ENCODE results near the gene NRXN3.
A peak's percentile ranks its signal among the peaks of the same experiment; 100 is the strongest.

NRXN3 gene

DNA sequence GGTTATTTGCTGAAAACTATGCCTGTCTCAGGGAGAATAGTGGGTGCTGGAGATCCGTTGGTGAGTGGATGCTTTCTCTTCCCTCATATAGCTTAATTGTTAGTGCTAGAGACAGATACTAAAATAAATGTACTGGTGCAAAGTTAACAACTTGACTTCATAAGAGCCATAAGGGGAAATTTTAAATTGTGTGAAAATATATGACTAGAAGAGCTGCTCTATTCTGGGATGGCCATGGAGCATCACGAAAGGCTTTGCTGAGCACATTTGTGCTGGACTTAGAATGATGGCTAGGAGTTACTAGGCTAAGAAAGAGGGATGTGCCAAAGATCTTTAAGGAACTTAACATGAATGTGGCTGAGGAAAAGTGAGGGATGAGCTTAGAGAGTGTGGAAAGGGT, 668.8 kb downstream of the NRXN3 start:
- Mint-ChIP-seq H3K27me3 (peaks cover 4% of the 10 kb centered on the region), H3K9me3 (no peaks in the 10 kb centered on the region), H3K27ac (no peak overlapping the region), H3K36me3 (no peaks in the 10 kb centered on the region), H3K4me3 (no peak overlapping the region), H3K4me1 (no peaks in the 10 kb centered on the region)
- CTCF ChIA-PET, result no interaction called here
- DNase-seq, result no peak

GRCh38 chr14:78840898-78841297, 670.7 kb downstream of the NRXN3 start:
- Mint-ChIP-seq H3K4me1 (no peaks in the 10 kb centered on the region), H3K36me3 (no peaks in the 10 kb centered on the region), H3K27me3 (no peaks in the 10 kb centered on the region), H3K27ac (no peak overlapping the region), H3K4me3 (no peak overlapping the region), H3K9me3 (no peaks in the 10 kb centered on the region)
- CTCF ChIA-PET, result no interaction called here
- no peak for DNase-seq

- CTCF ChIA-PET, result no interaction called here
- H3K9me3 Mint-ChIP-seq, result no peaks in the 10 kb centered on the region
- H3K4me3 Mint-ChIP-seq, result no peak overlapping the region
- no peaks in the 10 kb centered on the region for H3K27me3 Mint-ChIP-seq
- no peak overlapping the region for H3K27ac Mint-ChIP-seq
- no peaks in the 10 kb centered on the region for H3K36me3 Mint-ChIP-seq
- no peaks in the 10 kb centered on the region for H3K4me1 Mint-ChIP-seq
- no peak for DNase-seq
These were observed 677.6 kb downstream of the NRXN3 start for GRCh38 chr14:78847801-78848200.

DNA sequence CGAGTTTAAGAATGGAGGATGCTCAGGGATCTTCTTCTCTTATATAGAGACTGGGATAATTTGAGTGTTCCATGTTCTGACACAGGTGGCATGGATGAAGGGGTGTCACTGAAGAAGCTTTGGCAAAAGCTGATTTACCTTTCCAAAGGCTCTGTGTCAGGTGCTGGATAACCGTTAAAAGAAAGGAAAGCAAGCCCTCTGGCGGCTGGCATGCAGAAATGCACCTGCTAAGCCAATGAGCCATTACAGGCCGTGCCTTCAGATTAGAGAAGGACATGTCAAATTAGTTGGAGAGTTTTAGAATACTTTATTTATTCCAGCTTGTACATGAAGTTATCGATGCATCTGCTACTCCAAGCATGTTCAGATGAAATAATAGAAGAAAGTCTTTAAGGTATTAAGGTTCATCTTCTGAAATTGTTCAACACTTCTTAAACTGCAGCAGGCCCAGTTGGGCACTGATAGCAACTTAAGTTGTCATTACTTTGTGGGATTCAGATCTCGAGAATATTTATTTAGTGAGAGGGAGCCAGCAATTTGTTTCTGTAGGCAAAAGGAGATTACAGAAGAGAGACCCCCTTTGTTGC, 678.2 kb downstream of the NRXN3 start:
- no peaks in the 10 kb centered on the region for H3K4me1 Mint-ChIP-seq
- no peaks in the 10 kb centered on the region for H3K9me3 Mint-ChIP-seq
- H3K4me3 Mint-ChIP-seq, result no peak overlapping the region
- no peaks in the 10 kb centered on the region for H3K36me3 Mint-ChIP-seq
- no peaks in the 10 kb centered on the region for H3K27me3 Mint-ChIP-seq
- no peak overlapping the region for H3K27ac Mint-ChIP-seq
- CTCF ChIA-PET, result no interaction called here
- peak; percentile 38 for DNase-seq

GRCh38 chr14:78849952-78850351, 679.8 kb downstream of the NRXN3 start:
- Mint-ChIP-seq H3K27ac (no peak overlapping the region), H3K4me3 (no peak overlapping the region), H3K9me3 (no peaks in the 10 kb centered on the region), H3K27me3 (no peaks in the 10 kb centered on the region), H3K36me3 (no peaks in the 10 kb centered on the region), H3K4me1 (no peaks in the 10 kb centered on the region)
- CTCF ChIA-PET, result no interaction called here
- no peak for DNase-seq

DNA sequence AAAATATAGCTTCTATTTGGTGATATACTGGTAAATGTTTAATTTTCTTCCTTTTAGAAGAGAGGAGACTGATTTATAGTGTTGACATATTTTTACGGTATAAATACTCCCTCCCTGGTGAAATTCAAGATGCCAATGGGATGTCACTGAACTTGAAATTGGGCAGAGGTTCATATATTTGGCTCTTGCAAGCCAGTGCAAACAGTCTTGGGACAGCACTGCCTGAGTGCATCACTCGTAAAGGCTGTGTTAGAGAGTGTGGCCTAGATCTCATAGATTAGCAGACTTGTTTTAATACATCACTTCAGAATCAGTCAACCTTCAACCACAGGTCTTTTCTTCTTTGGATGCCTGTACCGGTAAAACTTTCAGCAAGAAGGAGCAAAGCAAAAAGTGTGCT, 681.0 kb downstream of the NRXN3 start:
- Mint-ChIP-seq H3K36me3 (no peaks in the 10 kb centered on the region), H3K4me1 (no peaks in the 10 kb centered on the region), H3K9me3 (no peaks in the 10 kb centered on the region), H3K27me3 (no peaks in the 10 kb centered on the region), H3K4me3 (no peak overlapping the region), H3K27ac (no peak overlapping the region)
- DNase-seq, result no peak
- CTCF ChIA-PET, result no interaction called here

- Mint-ChIP-seq H3K27ac (no peak overlapping the region), H3K27me3 (no peaks in the 10 kb centered on the region), H3K4me3 (no peak overlapping the region), H3K36me3 (no peaks in the 10 kb centered on the region), H3K4me1 (no peaks in the 10 kb centered on the region), H3K9me3 (no peaks in the 10 kb centered on the region)
- CTCF ChIA-PET, result no interaction called here
- DNase-seq, result no peak
These were observed 681.9 kb downstream of the NRXN3 start for GRCh38 chr14:78852040-78852439.

GRCh38 chr14:78857974-78858373, 687.8 kb downstream of the NRXN3 start:
- Mint-ChIP-seq H3K4me3 (no peak overlapping the region), H3K27ac (no peak overlapping the region), H3K4me1 (no peaks in the 10 kb centered on the region), H3K9me3 (no peaks in the 10 kb centered on the region), H3K36me3 (no peaks in the 10 kb centered on the region), H3K27me3 (no peaks in the 10 kb centered on the region)
- CTCF ChIA-PET, result no interaction called here
- no peak for DNase-seq

GRCh38 chr14:78863143-78863542, 693.0 kb downstream of the NRXN3 start:
- no peaks in the 10 kb centered on the region for H3K27me3 Mint-ChIP-seq
- H3K9me3 Mint-ChIP-seq, result no peaks in the 10 kb centered on the region
- DNase-seq, result peak; percentile 61
- H3K36me3 Mint-ChIP-seq, result no peaks in the 10 kb centered on the region
- H3K4me1 Mint-ChIP-seq, result no peaks in the 10 kb centered on the region
- H3K27ac Mint-ChIP-seq, result no peak overlapping the region
- H3K4me3 Mint-ChIP-seq, result no peak overlapping the region
- CTCF ChIA-PET, result no interaction called here

GRCh38 chr14:78872837-78873236, 702.7 kb downstream of the NRXN3 start:
- H3K27ac Mint-ChIP-seq, result no peak overlapping the region
- CTCF ChIA-PET, result no interaction called here
- H3K4me1 Mint-ChIP-seq, result no peaks in the 10 kb centered on the region

GRCh38 chr14:78873581-78873980, 703.4 kb downstream of the NRXN3 start:
- CTCF ChIA-PET, result no interaction called here
- H3K9me3 Mint-ChIP-seq, result no peaks in the 10 kb centered on the region
- H3K27me3 Mint-ChIP-seq, result no peaks in the 10 kb centered on the region
- no peaks in the 10 kb centered on the region for H3K4me1 Mint-ChIP-seq
- DNase-seq, result no peak
- H3K4me3 Mint-ChIP-seq, result no peak overlapping the region
- H3K27ac Mint-ChIP-seq, result no peak overlapping the region
- no peaks in the 10 kb centered on the region for H3K36me3 Mint-ChIP-seq

More at GRCh38 chr14:78872837-78873236, 702.7 kb downstream of the NRXN3 start:
- no peak overlapping the region for H3K4me3 Mint-ChIP-seq
- no peaks in the 10 kb centered on the region for H3K36me3 Mint-ChIP-seq
- H3K9me3 Mint-ChIP-seq, result no peaks in the 10 kb centered on the region
- no peaks in the 10 kb centered on the region for H3K27me3 Mint-ChIP-seq
- no peak for DNase-seq

DNA sequence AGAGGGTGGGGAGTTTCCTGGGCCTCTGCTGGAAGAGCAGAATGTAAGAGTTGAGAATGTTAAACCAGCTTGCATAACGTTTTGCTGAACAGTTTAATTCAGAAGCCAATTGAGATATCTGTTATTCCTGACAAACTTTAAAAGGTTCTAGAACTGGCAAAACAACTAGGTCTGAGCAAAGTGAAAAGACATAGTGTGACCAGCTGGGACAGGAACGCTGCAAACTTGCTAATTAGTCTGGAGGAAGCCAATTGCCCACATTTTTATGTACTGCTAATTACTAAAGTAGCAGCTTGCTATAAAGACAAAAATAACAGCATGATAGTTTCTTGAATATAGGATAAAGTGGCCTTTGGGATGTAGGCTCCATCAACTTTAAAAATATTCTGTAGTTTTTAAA, 704.9 kb downstream of the NRXN3 start:
- Mint-ChIP-seq H3K27me3 (no peaks in the 10 kb centered on the region), H3K4me3 (no peak overlapping the region), H3K4me1 (no peaks in the 10 kb centered on the region), H3K27ac (no peak overlapping the region), H3K9me3 (no peaks in the 10 kb centered on the region), H3K36me3 (no peaks in the 10 kb centered on the region)
- DNase-seq, result no peak
- CTCF ChIA-PET, result no interaction called here

DNA sequence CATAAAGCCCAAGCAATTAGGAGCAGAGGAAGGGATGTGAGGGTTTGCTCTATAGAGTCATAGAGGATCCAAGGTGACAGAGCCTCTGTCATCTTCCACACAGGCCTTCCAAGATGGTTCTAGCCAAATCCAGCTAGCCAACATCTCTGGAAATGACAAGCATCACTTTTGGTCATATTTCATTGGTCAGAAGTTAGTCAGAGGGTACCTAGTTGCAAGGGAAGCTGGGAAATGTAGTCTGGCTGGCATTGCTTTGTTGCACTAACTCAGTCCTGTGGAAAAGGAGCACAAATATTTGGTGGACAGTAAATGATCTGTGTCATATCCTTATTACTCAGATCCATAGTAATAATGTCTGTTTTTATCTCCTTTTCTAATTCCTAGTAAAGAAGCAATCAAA, 715.7 kb downstream of the NRXN3 start:
- CTCF ChIA-PET, result no interaction called here

GRCh38 chr14:78897443-78897842, 727.3 kb downstream of the NRXN3 start:
- no peaks in the 10 kb centered on the region for H3K36me3 Mint-ChIP-seq
- no peak overlapping the region for H3K4me3 Mint-ChIP-seq
- H3K9me3 Mint-ChIP-seq, result no peaks in the 10 kb centered on the region
- no peak overlapping the region for H3K27ac Mint-ChIP-seq
- CTCF ChIA-PET, result no interaction called here
- no peak for DNase-seq
- no peaks in the 10 kb centered on the region for H3K4me1 Mint-ChIP-seq
- H3K27me3 Mint-ChIP-seq, result no peaks in the 10 kb centered on the region

More for the DNA sequence above, 715.7 kb downstream of the NRXN3 start:
- H3K9me3 Mint-ChIP-seq, result peaks cover 11% of the 10 kb centered on the region
- H3K4me3 Mint-ChIP-seq, result no peak overlapping the region
- no peak overlapping the region for H3K27ac Mint-ChIP-seq
- no peaks in the 10 kb centered on the region for H3K36me3 Mint-ChIP-seq
- DNase-seq, result no peak
- no peaks in the 10 kb centered on the region for H3K27me3 Mint-ChIP-seq
- H3K4me1 Mint-ChIP-seq, result no peaks in the 10 kb centered on the region

DNA sequence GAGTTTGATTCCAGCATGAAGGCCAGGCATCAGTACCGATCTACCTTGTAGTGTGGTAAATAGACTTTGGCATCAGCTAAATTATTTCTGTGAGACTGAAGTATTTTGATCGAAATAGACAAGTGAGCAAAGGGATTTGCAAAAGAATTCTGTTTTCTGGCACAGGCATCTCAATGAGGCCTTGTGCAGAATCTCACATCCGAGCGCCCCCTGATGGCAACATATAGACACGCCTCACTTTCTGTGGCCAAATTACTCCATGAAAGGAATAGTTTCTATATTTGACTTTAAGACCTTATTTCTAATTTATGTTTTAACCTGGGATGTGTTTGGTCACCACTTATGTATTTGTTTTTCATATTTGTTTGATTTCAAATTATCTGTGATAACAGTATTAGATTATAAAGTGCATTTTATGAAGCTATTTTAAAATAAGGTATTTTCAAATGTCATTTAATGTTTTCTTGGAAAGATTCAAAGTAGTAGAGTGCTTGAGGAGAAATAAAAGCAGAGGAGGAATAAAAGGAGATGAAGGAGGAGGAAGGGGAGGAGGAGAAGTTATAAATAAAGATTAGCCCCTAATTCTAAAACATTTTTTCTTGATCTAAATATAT, 731.9 kb downstream of the NRXN3 start:
- DNase-seq, result peak; percentile 20
- Mint-ChIP-seq H3K27ac (no peak overlapping the region), H3K9me3 (no peaks in the 10 kb centered on the region), H3K4me1 (no peaks in the 10 kb centered on the region), H3K27me3 (no peaks in the 10 kb centered on the region), H3K4me3 (no peak overlapping the region), H3K36me3 (no peaks in the 10 kb centered on the region)
- CTCF ChIA-PET, result interaction anchor here (0.9 to 1.1 kb wide), 2 partner anchors 15 to 46 kb away, joined by 3 read pairs; no protein-coding TSS in a partner anchor

DNA sequence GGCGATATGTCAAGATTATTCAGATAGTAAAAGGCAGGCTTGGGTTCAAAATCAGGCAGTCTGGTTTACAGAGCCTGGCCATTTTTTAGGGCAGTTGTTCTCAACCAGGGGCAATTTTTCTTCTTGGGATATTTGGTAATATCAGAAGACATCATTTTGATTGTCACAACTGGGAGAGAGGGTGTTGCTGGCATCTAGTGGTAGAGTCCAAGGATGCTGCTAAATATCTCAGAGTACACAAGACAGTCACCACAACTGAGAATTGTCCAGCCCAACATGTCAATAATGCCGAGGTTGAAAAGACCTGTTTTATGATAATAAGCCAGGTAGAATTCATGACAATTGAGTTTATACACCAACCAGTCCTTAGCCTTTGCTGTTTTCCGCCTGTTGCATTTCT, 733.9 kb downstream of the NRXN3 start:
- Mint-ChIP-seq H3K36me3 (no peaks in the 10 kb centered on the region), H3K4me3 (no peak overlapping the region), H3K27ac (no peak overlapping the region), H3K27me3 (no peaks in the 10 kb centered on the region), H3K9me3 (no peaks in the 10 kb centered on the region), H3K4me1 (no peaks in the 10 kb centered on the region)
- DNase-seq, result no peak
- CTCF ChIA-PET, result no interaction called here
